ENCODE measurements around the gene EEF1A2. TPM values are rescaled to one million over a fixed set of nuclear protein-coding genes. Genes with fewer than 3 reads are reported as not detected.

EEF1A2 gene
- total and polyA plus RNA-seq, 2 of the 4 experiments (the other 2 are of a cell fraction): 1.3 to 4.6 TPM

- dilution Hi-C loops (cut with HindIII; ENCODE audit: low sequenced_read_pairs, unreplicated experiment): no loop called here
- TF ChIP-seq POLR2A (IDR thresholded peaks at IDR 0.05; ENCODE audit: low read depth, low read length): no peak
- no peak for TF ChIP-seq NFE2L2 (IDR thresholded peaks at IDR 0.05; ENCODE audit: low read depth, low read length)
- TF ChIP-seq CTCF (conservative IDR thresholded peaks at IDR 0.05; ENCODE audit: low read depth, low read length): no peak
- TF ChIP-seq FOS (IDR thresholded peaks at IDR 0.05; ENCODE audit: low read depth, low read length): no peak
- no peak for TF ChIP-seq CHD1 (IDR thresholded peaks at IDR 0.05; ENCODE audit: low read depth, low read length)
- no peak for TF ChIP-seq BHLHE40 (IDR thresholded peaks at IDR 0.05; ENCODE audit: low read depth, low read length)
- TF ChIP-seq MAFK (IDR thresholded peaks at IDR 0.05; ENCODE audit: low read depth, low read length): no peak
- no peak for TF ChIP-seq USF2 (IDR thresholded peaks at IDR 0.05; ENCODE audit: low read depth, low read length)
- no peak for TF ChIP-seq MXI1 (IDR thresholded peaks at IDR 0.05; ENCODE audit: borderline replicate concordance, low read depth, low read length)
- TF ChIP-seq RFX5 (IDR thresholded peaks at IDR 0.05; ENCODE audit: low read depth, low read length): no peak
- TF ChIP-seq RAD21 (IDR thresholded peaks at IDR 0.05; ENCODE audit: low read length): no peak
- no peak for TF ChIP-seq CEBPB (IDR thresholded peaks at IDR 0.05; ENCODE audit: low read depth, low read length)
- TF ChIP-seq MAZ (IDR thresholded peaks at IDR 0.05; ENCODE audit: borderline replicate concordance, low read depth, low read length): no peak
- no peak for TF ChIP-seq SMC3 (IDR thresholded peaks at IDR 0.05; ENCODE audit: low read depth, low read length)
- Histone ChIP-seq H3K9me3 (ENCODE audit: control insufficient read depth, insufficient read depth, low read length) (no peaks in the 10 kb centered on the region), H2AFZ (replicated peaks; ENCODE audit: low read length, poor library complexity) (no peak overlapping the region), H3K79me1 (ENCODE audit: low read depth in 1 of 2, low read length in 2 of 2) (no peaks in the 10 kb centered on the region), H4K8ac (ENCODE audit: low read depth in 2 of 2, low read length in 2 of 2) (no peak overlapping the region), H3K4ac (ENCODE audit: low read depth, low read length) (no peak overlapping the region), H2BK120ac (ENCODE audit: low read depth, low read length) (no peak overlapping the region), H3K56ac (ENCODE audit: extremely low read depth, insufficient read depth, low read length) (no peak overlapping the region), H3K27me3 (ENCODE audit: control insufficient read depth, insufficient read depth, low read length) (peaks cover 45% of the 10 kb centered on the region; the same call in 1 of the 2 replicates), H2BK15ac (ENCODE audit: low read depth, low read length) (no peak overlapping the region), H3K23ac (ENCODE audit: low read depth, low read length) (no peak overlapping the region), H3K4me1 (ENCODE audit: control insufficient read depth, insufficient read depth, low read length) (no peaks in the 10 kb centered on the region), H2BK5ac (ENCODE audit: low read depth, low read length, poor library complexity, severe bottlenecking) (no peak overlapping the region), H4K91ac (ENCODE audit: insufficient read depth, low read depth, low read length) (no peak overlapping the region), H3K9ac (ENCODE audit: low read depth, low read length) (no peak overlapping the region), H3K18ac (ENCODE audit: low read depth, low read length) (no peak overlapping the region), H4K20me1 (ENCODE audit: insufficient read depth, low read length) (no peaks in the 10 kb centered on the region), H3K36me3 (ENCODE audit: control insufficient read depth, insufficient read depth, low read length) (no peaks in the 10 kb centered on the region), H2AK5ac (ENCODE audit: low read depth, low read length) (no peak overlapping the region), H3K27ac (ENCODE audit: insufficient read depth, low read length) (no peak overlapping the region), H3K4me2 (ENCODE audit: low read depth, low read length) (no peak overlapping the region), H2AK9ac (replicated peaks; ENCODE audit: low read depth, low read length, poor library complexity) (no peak overlapping the region), H2BK20ac (ENCODE audit: low read depth, low read length) (no peak overlapping the region), H3K9me1 (ENCODE audit: insufficient read depth, low read length) (no peaks in the 10 kb centered on the region), H3K4me3 (ENCODE audit: insufficient read depth, low read depth, low read length) (no peak overlapping the region), H4K5ac (ENCODE audit: low read depth, low read length) (no peak overlapping the region), H3K14ac (replicated peaks; ENCODE audit: low read depth, low read length) (no peak overlapping the region)
- in situ Hi-C loops (cut with MboI; ENCODE audit: low sequenced_read_pairs): no loop called here
- no TSS peak for BruUV-seq (replicated peaks)
- intact Hi-C loops (cut with micrococcal nuclease): no loop called here
- WGBS, 2 experiments (ENCODE audit: extremely low coverage in 2 of 2, insufficient read length in 1 of 2): 57% methylated on average over 28 of the region's 46 CpGs; no CpG with 5 or more reads in 1 of the 2 experiments
- no peak for ATAC-seq (ENCODE audit: low read depth)
- no peak for DNase-seq
- CTCF ChIA-PET: no interaction called here
- POLR2A ChIA-PET (ENCODE audit: unreplicated experiment): no interaction called here
Observed at GRCh38 chr20:63452821-63453523, 45.9 kb downstream of the EEF1A2 start.

Data from IMR-90 (cell line).